Activated naive CD8-positive, alpha-beta T cell treated with anti-CD3 and anti-CD28 coated beads for 36 hours (primary cell): ENCODE results near the gene APPL2. TPM values are rescaled to one million over a fixed set of nuclear protein-coding genes. Genes with fewer than 3 reads are reported as not detected.
A peak's percentile ranks its signal among the peaks of the same experiment; 100 is the strongest.
"Not testable (repeated sequence)": the region's sequence is repeated elsewhere in the genome, so short reads cannot be mapped to it uniquely, and the experiment has no call there.

ENCODE experiments used
- DNase-seq: peaks from one replicate; pipeline ENCODE4 v3.0.0; 2021
- H3K27ac Mint-ChIP-seq: one replicate; pipeline ENCODE4 v1.8.0; 2022; ENCODE audit warnings: mild to moderate bottlenecking, moderate library complexity, mixed read lengths
- H3K27me3 Mint-ChIP-seq: one replicate; pipeline ENCODE4 v1.8.0; 2022; ENCODE audit warnings: mild to moderate bottlenecking, mixed read lengths
- H3K36me3 Mint-ChIP-seq: one replicate; pipeline ENCODE4 v1.8.0; 2021; ENCODE audit warnings: mild to moderate bottlenecking, mixed read lengths
- H3K4me1 Mint-ChIP-seq: one replicate; pipeline ENCODE4 v1.8.0; 2021; ENCODE audit warnings: mixed read lengths
- H3K4me3 Mint-ChIP-seq: one replicate; pipeline ENCODE4 v1.8.0; 2022; ENCODE audit warnings: mild to moderate bottlenecking, moderate library complexity, mixed read lengths
- H3K9me3 Mint-ChIP-seq: one replicate; pipeline ENCODE4 v1.8.0; 2022; ENCODE audit warnings: mixed read lengths
- total RNA-seq, 2 experiments: library from RNA; stranded (reverse); gene quantifications; one replicate each; pipeline ENCODE4 v1.2.3, GENCODE V29; 2021

Gene APPL2
- total RNA-seq, 2 experiments from 2014 or later = 12.0 to 13.4 TPM

- no peaks in the 10 kb centered on the region for H3K9me3 Mint-ChIP-seq
- H3K36me3 Mint-ChIP-seq = peaks cover 7% of the 10 kb centered on the region
- DNase-seq = no peak
- no peak overlapping the region for H3K4me3 Mint-ChIP-seq
- H3K4me1 Mint-ChIP-seq = peaks cover 6% of the 10 kb centered on the region
- H3K27ac Mint-ChIP-seq = no peak overlapping the region
- no peaks in the 10 kb centered on the region for H3K27me3 Mint-ChIP-seq
Measured at GRCh38 chr12:105201299-105201698, 34.7 kb downstream of the APPL2 start.

GRCh38 chr12:105200385-105200784, 35.6 kb downstream of the APPL2 start:
- peaks cover 6% of the 10 kb centered on the region for H3K4me1 Mint-ChIP-seq
- no peaks in the 10 kb centered on the region for H3K27me3 Mint-ChIP-seq
- H3K27ac Mint-ChIP-seq = no peak overlapping the region
- H3K4me3 Mint-ChIP-seq = no peak overlapping the region
- no peaks in the 10 kb centered on the region for H3K9me3 Mint-ChIP-seq
- peaks cover 6% of the 10 kb centered on the region for H3K36me3 Mint-ChIP-seq
- no peak for DNase-seq

- peaks cover 8% of the 10 kb centered on the region for H3K36me3 Mint-ChIP-seq
- H3K27ac Mint-ChIP-seq = no peak overlapping the region
- no peaks in the 10 kb centered on the region for H3K9me3 Mint-ChIP-seq
Measured at GRCh38 chr12:105198961-105199360, 37.0 kb downstream of the APPL2 start.

GRCh38 chr12:105196090-105196489, 39.9 kb downstream of the APPL2 start:
- Mint-ChIP-seq H3K4me3 (no peak overlapping the region), H3K27ac (no peak overlapping the region), H3K4me1 (no peaks in the 10 kb centered on the region), H3K36me3 (peaks cover 3% of the 10 kb centered on the region), H3K27me3 (no peaks in the 10 kb centered on the region), H3K9me3 (no peaks in the 10 kb centered on the region)
- DNase-seq = no peak

More at GRCh38 chr12:105198961-105199360, 37.0 kb downstream of the APPL2 start:
- DNase-seq = no peak
- Mint-ChIP-seq H3K27me3 (no peaks in the 10 kb centered on the region), H3K4me1 (no peaks in the 10 kb centered on the region), H3K4me3 (no peak overlapping the region)

GRCh38 chr12:105194947-105195346, 41.0 kb downstream of the APPL2 start:
- no peaks in the 10 kb centered on the region for H3K4me1 Mint-ChIP-seq
- H3K27ac Mint-ChIP-seq = no peak overlapping the region
- no peaks in the 10 kb centered on the region for H3K9me3 Mint-ChIP-seq
- H3K4me3 Mint-ChIP-seq = no peak overlapping the region
- H3K36me3 Mint-ChIP-seq = peaks cover 3% of the 10 kb centered on the region
- no peaks in the 10 kb centered on the region for H3K27me3 Mint-ChIP-seq
- no peak for DNase-seq

GRCh38 chr12:105192624-105193225, 43.2 kb downstream of the APPL2 start:
- peaks cover 14% of the 10 kb centered on the region for H3K36me3 Mint-ChIP-seq
- H3K27me3 Mint-ChIP-seq = no peaks in the 10 kb centered on the region

GRCh38 chr12:105190530-105190929, 45.4 kb downstream of the APPL2 start:
- H3K4me3 Mint-ChIP-seq = no peak overlapping the region
- H3K4me1 Mint-ChIP-seq = peaks cover 3% of the 10 kb centered on the region
- no peaks in the 10 kb centered on the region for H3K27me3 Mint-ChIP-seq
- H3K36me3 Mint-ChIP-seq = peaks cover 23% of the 10 kb centered on the region
- no peak for DNase-seq
- no peak overlapping the region for H3K27ac Mint-ChIP-seq
- H3K9me3 Mint-ChIP-seq = no peaks in the 10 kb centered on the region

More at GRCh38 chr12:105192624-105193225, 43.2 kb downstream of the APPL2 start:
- H3K4me1 Mint-ChIP-seq = no peaks in the 10 kb centered on the region
- no peak overlapping the region for H3K4me3 Mint-ChIP-seq
- no peak for DNase-seq
- H3K9me3 Mint-ChIP-seq = no peaks in the 10 kb centered on the region
- no peak overlapping the region for H3K27ac Mint-ChIP-seq

- Mint-ChIP-seq H3K9me3 (no peaks in the 10 kb centered on the region), H3K36me3 (peaks cover 32% of the 10 kb centered on the region), H3K4me1 (peaks cover 3% of the 10 kb centered on the region), H3K27ac (no peak overlapping the region), H3K27me3 (no peaks in the 10 kb centered on the region), H3K4me3 (no peak overlapping the region)
- no peak for DNase-seq
Measured at GRCh38 chr12:105189293-105189692, 46.7 kb downstream of the APPL2 start.

- Mint-ChIP-seq H3K9me3 (peaks cover 32% of the 10 kb centered on the region), H3K36me3 (peaks cover 80% of the 10 kb centered on the region)
- not testable (repeated sequence) for DNase-seq, H3K4me1 Mint-ChIP-seq, H3K27ac Mint-ChIP-seq, H3K4me3 Mint-ChIP-seq, H3K27me3 Mint-ChIP-seq
Measured at GRCh38 chr12:105183976-105184375, 52.0 kb downstream of the APPL2 start.

GRCh38 chr12:105183406-105183805, 52.6 kb downstream of the APPL2 start:
- not testable (repeated sequence) for H3K27ac Mint-ChIP-seq

GRCh38 chr12:105179114-105179513, 56.9 kb downstream of the APPL2 start:
- H3K4me3 Mint-ChIP-seq, H3K27ac Mint-ChIP-seq, H3K27me3 Mint-ChIP-seq, H3K4me1 Mint-ChIP-seq, DNase-seq: not testable (repeated sequence)
- Mint-ChIP-seq H3K36me3 (peaks cover 62% of the 10 kb centered on the region), H3K9me3 (peaks cover 32% of the 10 kb centered on the region)

More at GRCh38 chr12:105183406-105183805, 52.6 kb downstream of the APPL2 start:
- not testable (repeated sequence) for H3K4me1 Mint-ChIP-seq, H3K27me3 Mint-ChIP-seq, DNase-seq, H3K4me3 Mint-ChIP-seq
- Mint-ChIP-seq H3K36me3 (peaks cover 78% of the 10 kb centered on the region), H3K9me3 (peaks cover 32% of the 10 kb centered on the region)

GRCh38 chr12:105177208-105177607, 58.8 kb downstream of the APPL2 start:
- no peak overlapping the region for H3K27ac Mint-ChIP-seq
- H3K9me3 Mint-ChIP-seq = peaks cover 17% of the 10 kb centered on the region
- peaks cover 43% of the 10 kb centered on the region for H3K36me3 Mint-ChIP-seq

GRCh38 chr12:105175397-105175990, 60.5 kb downstream of the APPL2 start:
- H3K4me1 Mint-ChIP-seq = peaks cover 10% of the 10 kb centered on the region
- no peak for DNase-seq
- no peaks in the 10 kb centered on the region for H3K27me3 Mint-ChIP-seq
- no peak overlapping the region for H3K4me3 Mint-ChIP-seq
- H3K27ac Mint-ChIP-seq = no peak overlapping the region
- peaks cover 26% of the 10 kb centered on the region for H3K36me3 Mint-ChIP-seq
- peaks cover 13% of the 10 kb centered on the region for H3K9me3 Mint-ChIP-seq

More at GRCh38 chr12:105177208-105177607, 58.8 kb downstream of the APPL2 start:
- no peak for DNase-seq
- H3K27me3 Mint-ChIP-seq = no peaks in the 10 kb centered on the region
- no peak overlapping the region for H3K4me3 Mint-ChIP-seq
- peaks cover 8% of the 10 kb centered on the region for H3K4me1 Mint-ChIP-seq

GRCh38 chr12:105171691-105172436, 64.1 kb downstream of the APPL2 start:
- Mint-ChIP-seq H3K4me1 (peaks cover 10% of the 10 kb centered on the region), H3K27me3 (no peaks in the 10 kb centered on the region), H3K27ac (peak overlapping the region; percentile 68), H3K36me3 (peaks cover 11% of the 10 kb centered on the region), H3K9me3 (no peaks in the 10 kb centered on the region), H3K4me3 (no peak overlapping the region)
- DNase-seq = no peak

- Mint-ChIP-seq H3K4me1 (peaks cover 6% of the 10 kb centered on the region), H3K27me3 (no peaks in the 10 kb centered on the region), H3K4me3 (no peak overlapping the region), H3K9me3 (no peaks in the 10 kb centered on the region), H3K27ac (no peak overlapping the region), H3K36me3 (peaks cover 5% of the 10 kb centered on the region)
- DNase-seq = no peak
Measured at GRCh38 chr12:105170139-105170538, 65.8 kb downstream of the APPL2 start.
